ENCODE data around the gene DGKH. TPM values are rescaled to one million over a fixed set of nuclear protein-coding genes. Genes with fewer than 3 reads are reported as not detected.

Gene DGKH
- total RNA-seq, 4 donors from 2014 or later = 15.0 to 20.8 (median 17.1) TPM

DNA sequence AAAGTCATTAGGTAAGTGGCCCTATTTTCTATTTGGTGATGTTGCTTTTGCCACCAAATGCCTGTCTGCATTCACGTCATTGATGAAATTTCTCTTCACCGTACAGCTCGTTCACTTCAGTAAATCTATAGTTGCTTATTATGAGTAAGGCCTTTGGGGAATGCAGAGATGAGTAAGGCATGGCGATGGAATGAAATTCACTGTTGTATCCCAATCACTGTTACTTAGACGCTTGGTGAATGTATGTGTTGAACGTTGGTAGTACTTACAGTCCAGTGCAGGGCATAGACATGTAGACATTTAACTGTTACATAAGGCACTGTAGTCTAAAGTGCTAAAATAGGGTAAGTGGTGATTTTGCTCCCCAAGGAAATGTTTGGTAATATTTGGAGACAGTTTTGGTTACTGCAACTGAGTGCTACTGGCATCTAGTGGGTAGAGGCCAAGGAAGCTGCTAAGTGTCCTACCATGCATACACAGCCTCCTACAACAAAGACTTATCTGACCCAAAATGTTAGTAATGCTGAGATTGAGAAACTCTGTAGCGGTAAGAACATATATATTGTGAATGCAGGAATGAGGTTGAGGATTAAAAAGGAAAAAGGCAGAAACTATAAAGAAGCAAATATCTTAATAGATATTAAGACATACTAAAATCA, 229.3 kb downstream of the DGKH start:
- 94% methylated on average over 7 of the region's 7 CpGs for WGBS
- no peak for DNase-seq (ENCODE audit: extremely low spot score)
- Histone ChIP-seq H3K27ac (replicated peaks in 1 of 4) (no peak overlapping the region), H3K9me3 (no peaks in the 10 kb centered on the region), H3K4me1 (peaks cover 6 to 48% (median 28%) of the 10 kb centered on the region in 4 donors), H3K36me3 (no peaks in the 10 kb centered on the region), H3K4me3 (no peak overlapping the region), H3K27me3 (no peaks in the 10 kb centered on the region)
- TF ChIP-seq POLR2AphosphoS5 (IDR thresholded peaks at IDR 0.05) = no peak
- TF ChIP-seq POLR2A (IDR thresholded peaks at IDR 0.05; ENCODE audit: low read depth) = no peak
- TF ChIP-seq, protein P1, sequence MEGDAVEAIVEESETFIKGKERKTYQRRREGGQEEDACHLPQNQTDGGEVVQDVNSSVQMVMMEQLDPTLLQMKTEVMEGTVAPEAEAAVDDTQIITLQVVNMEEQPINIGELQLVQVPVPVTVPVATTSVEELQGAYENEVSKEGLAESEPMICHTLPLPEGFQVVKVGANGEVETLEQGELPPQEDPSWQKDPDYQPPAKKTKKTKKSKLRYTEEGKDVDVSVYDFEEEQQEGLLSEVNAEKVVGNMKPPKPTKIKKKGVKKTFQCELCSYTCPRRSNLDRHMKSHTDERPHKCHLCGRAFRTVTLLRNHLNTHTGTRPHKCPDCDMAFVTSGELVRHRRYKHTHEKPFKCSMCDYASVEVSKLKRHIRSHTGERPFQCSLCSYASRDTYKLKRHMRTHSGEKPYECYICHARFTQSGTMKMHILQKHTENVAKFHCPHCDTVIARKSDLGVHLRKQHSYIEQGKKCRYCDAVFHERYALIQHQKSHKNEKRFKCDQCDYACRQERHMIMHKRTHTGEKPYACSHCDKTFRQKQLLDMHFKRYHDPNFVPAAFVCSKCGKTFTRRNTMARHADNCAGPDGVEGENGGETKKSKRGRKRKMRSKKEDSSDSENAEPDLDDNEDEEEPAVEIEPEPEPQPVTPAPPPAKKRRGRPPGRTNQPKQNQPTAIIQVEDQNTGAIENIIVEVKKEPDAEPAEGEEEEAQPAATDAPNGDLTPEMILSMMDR (IDR thresholded peaks at IDR 0.05) = no peak
- TF ChIP-seq EP300 (IDR thresholded peaks at IDR 0.05) = no peak
- intact Hi-C loops (cut with DNase I) = no loop called here

DNA sequence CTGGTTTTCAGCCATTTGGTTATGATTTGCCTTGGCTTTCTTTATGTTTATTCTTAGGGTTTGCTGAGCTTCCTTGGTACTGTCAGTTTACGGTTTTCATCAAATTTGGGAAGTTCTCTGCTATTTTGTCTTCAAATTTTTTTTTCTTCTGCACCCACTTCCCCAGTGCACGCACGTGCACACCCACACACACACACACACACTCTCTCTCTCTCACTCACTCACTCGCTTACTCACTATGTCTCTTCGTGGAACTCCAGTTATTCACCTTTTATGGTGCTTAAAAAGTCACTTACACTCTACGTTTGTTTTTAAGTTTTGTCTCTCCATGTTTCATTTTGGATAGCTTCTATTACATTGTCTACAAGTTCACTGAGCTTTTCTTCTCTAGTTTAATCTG, 230.6 kb downstream of the DGKH start:
- intact Hi-C loops (cut with DNase I) = no loop called here
- no peak for DNase-seq (ENCODE audit: extremely low spot score)
- WGBS = 74% methylated on average over 6 of the region's 6 CpGs
- H3K36me3 ChIP-seq = no peaks in the 10 kb centered on the region
- TF ChIP-seq, protein P1 (IDR thresholded peaks at IDR 0.05) = no peak
- TF ChIP-seq EP300 (IDR thresholded peaks at IDR 0.05) (no peak), POLR2AphosphoS5 (IDR thresholded peaks at IDR 0.05) (no peak), POLR2A (IDR thresholded peaks at IDR 0.05; ENCODE audit: low read depth) (no peak)
- no peaks in the 10 kb centered on the region for H3K9me3 ChIP-seq
- H3K4me1 ChIP-seq = peaks cover 0 to 45% (median 16%) of the 10 kb centered on the region in 4 donors
- H3K27me3 ChIP-seq = no peaks in the 10 kb centered on the region
- H3K27ac ChIP-seq (replicated peaks in 1 of 4) = no peak overlapping the region
- H3K4me3 ChIP-seq = no peak overlapping the region

DNA sequence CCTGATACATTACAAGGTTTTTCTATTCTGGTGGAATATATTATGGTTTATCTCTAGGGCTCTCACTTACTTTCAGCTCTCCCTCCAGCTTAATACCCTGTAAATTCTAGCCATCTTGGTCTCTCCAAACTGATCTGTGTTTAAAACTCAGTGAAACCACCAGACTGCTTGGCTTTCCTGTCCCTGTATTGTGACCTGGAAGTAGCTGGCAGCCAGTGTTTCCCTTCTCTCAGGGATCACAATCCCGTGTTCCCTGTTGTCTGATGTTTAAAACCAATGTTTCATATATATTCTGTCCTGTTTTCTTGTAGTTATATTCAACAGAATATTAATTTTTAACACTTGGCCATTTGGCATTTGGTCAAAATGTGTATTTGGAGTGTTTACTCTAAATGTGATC, 231.5 kb downstream of the DGKH start:
- Histone ChIP-seq H3K27me3 (no peaks in the 10 kb centered on the region), H3K27ac (replicated peaks in 1 of 4) (no peak overlapping the region), H3K4me1 (peaks cover 0 to 43% (median 10%) of the 10 kb centered on the region in 4 donors), H3K4me3 (no peak overlapping the region), H3K36me3 (no peaks in the 10 kb centered on the region), H3K9me3 (no peaks in the 10 kb centered on the region)
- no peak for DNase-seq (ENCODE audit: extremely low spot score)
- no peak for TF ChIP-seq POLR2A (IDR thresholded peaks at IDR 0.05; ENCODE audit: low read depth)
- TF ChIP-seq EP300 (IDR thresholded peaks at IDR 0.05) = no peak
- TF ChIP-seq POLR2AphosphoS5 (IDR thresholded peaks at IDR 0.05) = no peak
- TF ChIP-seq, protein P1 (IDR thresholded peaks at IDR 0.05) = no peak
- intact Hi-C loops (cut with DNase I) = no loop called here
- 55% methylated on average over 1 of the region's 1 CpG for WGBS

DNA sequence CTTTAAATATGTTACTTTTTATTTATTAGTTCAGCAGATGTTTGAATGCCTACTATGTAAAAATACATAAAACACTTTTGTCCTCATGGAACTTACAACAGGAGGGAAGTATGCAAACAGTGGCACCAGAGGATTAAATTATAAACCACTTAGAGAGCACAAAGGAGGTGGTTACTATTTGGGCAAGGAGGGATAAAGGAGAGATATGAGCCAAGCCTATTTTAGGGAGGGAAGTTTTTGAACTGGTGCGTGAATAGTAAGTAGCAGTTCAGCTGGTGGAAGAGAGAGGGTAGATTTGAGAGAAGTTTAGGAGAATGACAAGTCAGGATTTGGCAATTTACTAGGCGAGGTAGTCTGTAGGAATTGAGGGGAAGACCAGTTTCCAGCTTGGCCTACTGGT, 232.1 kb downstream of the DGKH start:
- DNase-seq (ENCODE audit: extremely low spot score) = no peak
- Histone ChIP-seq H3K4me1 (peaks cover 0 to 43% (median 10%) of the 10 kb centered on the region in 4 donors), H3K27ac (replicated peaks in 1 of 4) (no peak overlapping the region), H3K27me3 (no peaks in the 10 kb centered on the region), H3K4me3 (no peak overlapping the region), H3K36me3 (no peaks in the 10 kb centered on the region), H3K9me3 (no peaks in the 10 kb centered on the region)
- TF ChIP-seq, protein P1 (IDR thresholded peaks at IDR 0.05) = no peak
- TF ChIP-seq POLR2A (IDR thresholded peaks at IDR 0.05; ENCODE audit: low read depth) (no peak), POLR2AphosphoS5 (IDR thresholded peaks at IDR 0.05) (no peak), EP300 (IDR thresholded peaks at IDR 0.05) (no peak)
- intact Hi-C loops (cut with DNase I) = no loop called here
- 83% methylated on average over 2 of the region's 2 CpGs for WGBS

DNA sequence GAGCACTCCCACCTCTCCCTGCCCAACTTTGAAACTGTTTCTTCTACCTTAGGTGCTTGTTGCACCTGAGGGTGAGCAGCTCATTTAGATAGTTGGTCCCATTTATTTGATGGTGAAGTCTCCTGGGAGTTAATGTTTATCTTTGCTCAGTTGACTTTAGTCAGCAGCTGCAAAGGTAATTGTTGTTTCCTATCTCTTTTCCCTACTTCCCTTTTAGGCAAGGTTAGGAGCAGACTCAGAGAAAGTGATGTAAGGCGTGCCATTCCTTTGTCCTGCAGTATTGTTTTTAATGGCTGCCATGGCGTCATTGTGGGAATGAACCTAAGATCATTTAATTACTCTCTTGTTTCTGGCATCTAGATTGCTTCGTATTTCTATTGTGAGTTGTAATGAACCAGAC, 235.1 kb downstream of the DGKH start:
- H3K9me3 ChIP-seq = no peaks in the 10 kb centered on the region
- peaks cover 0 to 27% (median 10%) of the 10 kb centered on the region in 4 donors for H3K4me1 ChIP-seq
- intact Hi-C loops (cut with DNase I) = no loop called here
- H3K27me3 ChIP-seq = no peaks in the 10 kb centered on the region
- H3K36me3 ChIP-seq = peaks cover 3 to 23% (median 15%) of the 10 kb centered on the region in 4 donors
- no peak for DNase-seq (ENCODE audit: extremely low spot score)
- 83% methylated on average over 3 of the region's 3 CpGs for WGBS
- H3K27ac ChIP-seq (replicated peaks in 1 of 4) = no peak overlapping the region
- TF ChIP-seq POLR2AphosphoS5 (IDR thresholded peaks at IDR 0.05) (no peak), EP300 (IDR thresholded peaks at IDR 0.05) (no peak), POLR2A (IDR thresholded peaks at IDR 0.05; ENCODE audit: low read depth) (no peak)
- TF ChIP-seq, protein P1 (IDR thresholded peaks at IDR 0.05) = no peak
- no peak overlapping the region for H3K4me3 ChIP-seq

Measured in esophagus muscularis mucosa (tissue), 4 donors.